DOHH2 (cell line): ENCODE measurements around the gene LNX2.

ENCODE experiments used
- H3F3A ChIP-seq: fragments of 200-600 bp; sonication (generic), shearing (Covaris generic); 2 replicates; pipeline ENCODE4 v1.6.0; 2016; ENCODE audit warnings: antibody characterized with exemption, mild to moderate bottlenecking; ENCODE audit not compliant: control insufficient read depth, insufficient read depth
- H3K27ac ChIP-seq: fragments of 200-600 bp; sonication (generic); 2 replicates; pipeline ENCODE4 v1.5.1; 2014; ENCODE audit warnings: low read depth, mild to moderate bottlenecking, low read length, moderate library complexity
- H3K27me3 ChIP-seq: fragments of 200-600 bp; sonication (generic); 2 replicates; pipeline ENCODE4 v1.6.1; 2014; ENCODE audit warnings: mild to moderate bottlenecking, low read length, mixed read lengths; ENCODE audit not compliant: control insufficient read depth
- H3K36me3 ChIP-seq: fragments of 200-600 bp; sonication (generic); 2 replicates; pipeline ENCODE4 v1.6.1; 2014; ENCODE audit warnings: mild to moderate bottlenecking, low read length, moderate library complexity, mixed read lengths; ENCODE audit not compliant: control insufficient read depth
- H3K4me1 ChIP-seq: fragments of 200-600 bp; sonication (generic); 2 replicates; pipeline ENCODE4 v1.6.1; 2014; ENCODE audit warnings: mild to moderate bottlenecking, low read length, mixed read lengths; ENCODE audit not compliant: control insufficient read depth
- H3K4me2 ChIP-seq: fragments of 200-600 bp; sonication (generic); 2 replicates; pipeline ENCODE4 v1.6.0; 2014; ENCODE audit warnings: mild to moderate bottlenecking, low read length, moderate library complexity
- H3K4me3 ChIP-seq: fragments of 200-600 bp; sonication (generic); 2 replicates; pipeline ENCODE4 v1.5.1; 2014; ENCODE audit warnings: mild to moderate bottlenecking, low read length, mixed read lengths
- H3K79me2 ChIP-seq: fragments of 200-600 bp; sonication (generic); 2 replicates; pipeline ENCODE4 v1.6.1; 2014; ENCODE audit warnings: mild to moderate bottlenecking, low read length, mixed read lengths; ENCODE audit not compliant: control insufficient read depth
- H3K9me2 ChIP-seq: fragments of 200-600 bp; sonication (generic); replicated peaks from 2 replicates; pipeline ENCODE4 v1.6.1; 2014; ENCODE audit warnings: mild to moderate bottlenecking, low read length, mixed read lengths; ENCODE audit not compliant: control insufficient read depth
- H3K9me3 ChIP-seq: fragments of 200-600 bp; sonication (generic); 2 replicates; pipeline ENCODE4 v1.6.1; 2014; ENCODE audit warnings: antibody characterized with exemption, low read length, mixed read lengths; ENCODE audit not compliant: control insufficient read depth, insufficient read depth
- H4K20me1 ChIP-seq: fragments of 200-600 bp; sonication (generic); 2 replicates; pipeline ENCODE4 v1.6.0; 2014; ENCODE audit warnings: low read depth, mild to moderate bottlenecking, antibody characterized with exemption, low read length, moderate library complexity; ENCODE audit not compliant: control insufficient read depth, insufficient read depth
- CTCF ChIP-seq: fragments of 200-600 bp; sonication (generic); IDR thresholded peaks from one replicate; pipeline ENCODE4 v1.5.1; 2014; ENCODE audit warnings: antibody characterized with exemption, mild to moderate bottlenecking, low read depth, low read length; ENCODE audit not compliant: poor library complexity, severe bottlenecking
- EZH2phosphoT487 ChIP-seq: fragments of 200-600 bp; sonication (generic); IDR thresholded peaks from 2 replicates; pipeline ENCODE4 v1.6.1; 2017; ENCODE audit warnings: borderline replicate concordance, mild to moderate bottlenecking, antibody characterized with exemption, low read length, moderate library complexity, mixed read lengths

Gene LNX2

GRCh38 chr13:27535546-27535945 is 84.8 kb downstream of the LNX2 start:
- H3K9me2 ChIP-seq = no peaks in the 10 kb centered on the region
- no peak overlapping the region for H3K4me2 ChIP-seq
- H3K36me3 ChIP-seq = no peaks in the 10 kb centered on the region
- no peak overlapping the region for H3K27ac ChIP-seq
- TF ChIP-seq CTCF (no peak), EZH2phosphoT487 (no peak)
- no peaks in the 10 kb centered on the region for H4K20me1 ChIP-seq
- no peak overlapping the region for H3K4me3 ChIP-seq
- no peaks in the 10 kb centered on the region for H3K27me3 ChIP-seq
- H3K4me1 ChIP-seq = no peaks in the 10 kb centered on the region
- H3F3A ChIP-seq = no peaks in the 10 kb centered on the region
- no peaks in the 10 kb centered on the region for H3K79me2 ChIP-seq
- no peaks in the 10 kb centered on the region for H3K9me3 ChIP-seq

DNA sequence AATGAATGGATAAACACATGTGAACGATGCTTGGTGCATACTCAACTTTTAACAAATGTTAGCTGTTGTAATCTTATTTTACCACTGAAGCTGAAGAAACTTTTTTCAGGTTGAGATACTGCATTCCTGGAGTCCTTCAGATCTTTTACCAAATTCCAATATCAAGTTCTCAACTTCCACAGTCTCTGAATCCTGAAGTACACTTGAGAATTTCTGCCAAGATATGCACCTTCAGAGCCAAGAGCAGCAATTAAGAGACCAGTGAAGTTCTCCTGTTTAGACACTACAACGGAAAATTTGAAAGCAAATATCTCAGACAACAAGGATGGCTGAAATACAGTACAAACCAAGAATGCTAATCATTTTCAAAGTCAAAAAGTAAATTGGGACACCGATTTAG is 85.3 kb downstream of the LNX2 start:
- Histone ChIP-seq H3K4me3 (no peak overlapping the region), H3K4me2 (no peak overlapping the region), H3K36me3 (no peaks in the 10 kb centered on the region), H3K4me1 (no peaks in the 10 kb centered on the region), H3K27ac (no peak overlapping the region), H3K79me2 (no peaks in the 10 kb centered on the region), H3F3A (no peaks in the 10 kb centered on the region), H3K9me3 (no peaks in the 10 kb centered on the region), H4K20me1 (no peaks in the 10 kb centered on the region), H3K9me2 (no peaks in the 10 kb centered on the region), H3K27me3 (no peaks in the 10 kb centered on the region)
- TF ChIP-seq CTCF (no peak), EZH2phosphoT487 (no peak)

DNA sequence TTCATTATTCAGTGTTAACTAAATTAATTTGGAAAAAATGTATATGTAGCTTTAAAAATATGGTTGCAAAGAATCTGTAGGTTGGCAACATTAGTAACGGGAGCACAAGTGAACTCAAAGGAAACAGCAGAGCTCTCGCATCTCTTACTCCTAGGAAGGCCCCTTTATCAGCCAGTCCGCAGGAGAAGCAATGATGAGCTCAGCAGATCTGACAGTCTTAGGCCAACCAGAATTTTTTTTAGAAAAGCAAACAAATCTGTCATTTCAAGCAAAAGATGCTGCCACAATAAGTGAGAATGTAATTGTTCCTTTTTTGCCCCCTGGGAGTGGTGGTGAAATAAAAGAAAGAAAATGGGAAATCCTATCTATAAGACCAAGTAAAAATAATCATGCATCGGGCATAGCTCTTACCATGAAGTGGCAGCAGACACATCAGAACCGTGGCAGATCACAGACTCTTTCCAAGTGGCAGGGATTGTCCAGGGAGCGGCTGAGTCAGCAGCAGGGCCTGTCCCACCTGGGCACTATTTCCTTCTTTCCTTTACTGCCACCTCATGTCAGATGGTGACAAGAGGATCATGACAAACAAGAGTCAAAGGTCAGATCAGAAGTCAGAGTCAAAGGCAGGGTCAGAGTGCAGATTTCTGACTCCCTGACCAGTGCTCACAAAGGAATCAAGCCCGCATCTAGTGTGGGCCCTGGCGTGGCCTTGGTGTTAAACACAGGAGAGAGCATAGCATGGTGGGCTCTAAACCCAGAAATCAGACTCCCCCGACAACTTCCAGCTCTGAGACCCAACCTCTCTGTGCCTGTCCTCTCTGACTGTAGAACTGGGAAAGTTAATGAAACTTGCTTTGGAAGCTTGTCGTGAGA is 86.0 kb downstream of the LNX2 start:
- no peaks in the 10 kb centered on the region for H3K4me1 ChIP-seq
- H3K27me3 ChIP-seq = no peaks in the 10 kb centered on the region
- H3K9me3 ChIP-seq = no peaks in the 10 kb centered on the region
- no peaks in the 10 kb centered on the region for H3K36me3 ChIP-seq
- H3K27ac ChIP-seq = no peak overlapping the region
- TF ChIP-seq CTCF (no peak), EZH2phosphoT487 (no peak)
- no peaks in the 10 kb centered on the region for H3K79me2 ChIP-seq
- H4K20me1 ChIP-seq = no peaks in the 10 kb centered on the region
- H3K4me3 ChIP-seq = no peak overlapping the region
- H3K9me2 ChIP-seq = no peaks in the 10 kb centered on the region
- no peaks in the 10 kb centered on the region for H3F3A ChIP-seq
- no peak overlapping the region for H3K4me2 ChIP-seq
